ENCODE results near the gene NLK. TPM values are rescaled to one million over a fixed set of nuclear protein-coding genes. Genes with fewer than 3 reads are reported as not detected.

Gene NLK
- total and polyA plus RNA-seq, 2 of the 13 experiments (the other 11 are each of a cell fraction or from before 2014, with no cell fraction given): 13.4 to 14.6 TPM

DNA sequence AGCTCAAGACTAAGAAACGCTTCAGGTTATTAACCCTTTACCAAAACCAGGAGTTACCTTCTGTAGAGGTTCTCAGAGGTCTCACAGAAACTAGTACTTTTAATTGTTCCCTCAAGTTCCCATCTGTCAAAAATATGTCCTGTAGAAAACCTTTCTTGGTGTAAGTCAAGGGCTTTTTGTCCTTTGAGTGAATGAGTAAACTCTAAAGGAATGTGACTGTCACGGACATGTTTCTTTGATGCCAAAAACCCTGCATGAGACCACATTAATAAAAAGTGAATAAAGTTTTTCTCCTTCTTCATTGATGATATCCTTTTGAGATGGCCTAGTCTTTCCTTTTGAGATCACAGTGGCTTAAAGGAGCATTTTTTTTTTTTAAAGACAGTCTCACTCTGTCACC lies 102.9 kb downstream of the NLK start:
- Histone ChIP-seq H2AFZ (ENCODE audit: low read length) (no peak overlapping the region), H3K27me3 (ENCODE audit: control insufficient read depth in 1 of 2, insufficient read depth in 2 of 2, low read length in 2 of 2) (no peaks in the 10 kb centered on the region), H3K27ac (ENCODE audit: extremely low read length, insufficient read depth, low read length) (no peak overlapping the region), H3K9me3 (ENCODE audit: low read length) (no peaks in the 10 kb centered on the region), H3K79me2 (ENCODE audit: insufficient read depth, low read length) (no peaks in the 10 kb centered on the region), H4K20me1 (ENCODE audit: insufficient read depth, low read length) (no peaks in the 10 kb centered on the region), H3K9ac (ENCODE audit: insufficient read depth, low read depth, low read length) (no peak overlapping the region), H3K4me3 (replicated peaks in 1 of 3; ENCODE audit: insufficient read depth in 1 of 3, low read depth in 2 of 3, low read length in 3 of 3) (no peak overlapping the region), H3K36me3 (replicated peaks in 1 of 2; ENCODE audit: control insufficient read depth in 1 of 2, insufficient read depth in 2 of 2, low read length in 2 of 2) (no peaks in the 10 kb centered on the region), H3K4me1 (ENCODE audit: insufficient read depth, low read length) (no peaks in the 10 kb centered on the region), H3K4me2 (ENCODE audit: low read depth, low read length) (no peak overlapping the region)
- ATAC-seq (no peak), DNase-seq (ENCODE audit: low spot score) (no peak), FAIRE-seq (no peak)
- in situ Hi-C loops (cut with HindIII; ENCODE audit: extremely low pct_ligation_motif_present, low pct_unique_long_range_greater_than_20kb) (loop anchor here (25.0 kb wide), 1 partner anchor 108 kb away; the partner anchor contains the start of gene NLK), intact Hi-C loops (cut with micrococcal nuclease; ENCODE audit: unreplicated experiment) (no loop called here)
- WGBS (ENCODE audit: low lambda C conversion rate): 86% methylated on average over 2 of the region's 2 CpGs
- ChIA-PET POLR2A (no interaction called here), CTCF (ENCODE audit: low intra/inter-chr PET ratio, low total read pairs) (no interaction called here)
- BruUV-seq (replicated peaks): no TSS peak
- TF ChIP-seq ZNF558 (CRISPR knock-in tag; IDR thresholded peaks at IDR 0.05; ENCODE audit: borderline replicate concordance): no peak
- TF ChIP-seq, protein P1, sequence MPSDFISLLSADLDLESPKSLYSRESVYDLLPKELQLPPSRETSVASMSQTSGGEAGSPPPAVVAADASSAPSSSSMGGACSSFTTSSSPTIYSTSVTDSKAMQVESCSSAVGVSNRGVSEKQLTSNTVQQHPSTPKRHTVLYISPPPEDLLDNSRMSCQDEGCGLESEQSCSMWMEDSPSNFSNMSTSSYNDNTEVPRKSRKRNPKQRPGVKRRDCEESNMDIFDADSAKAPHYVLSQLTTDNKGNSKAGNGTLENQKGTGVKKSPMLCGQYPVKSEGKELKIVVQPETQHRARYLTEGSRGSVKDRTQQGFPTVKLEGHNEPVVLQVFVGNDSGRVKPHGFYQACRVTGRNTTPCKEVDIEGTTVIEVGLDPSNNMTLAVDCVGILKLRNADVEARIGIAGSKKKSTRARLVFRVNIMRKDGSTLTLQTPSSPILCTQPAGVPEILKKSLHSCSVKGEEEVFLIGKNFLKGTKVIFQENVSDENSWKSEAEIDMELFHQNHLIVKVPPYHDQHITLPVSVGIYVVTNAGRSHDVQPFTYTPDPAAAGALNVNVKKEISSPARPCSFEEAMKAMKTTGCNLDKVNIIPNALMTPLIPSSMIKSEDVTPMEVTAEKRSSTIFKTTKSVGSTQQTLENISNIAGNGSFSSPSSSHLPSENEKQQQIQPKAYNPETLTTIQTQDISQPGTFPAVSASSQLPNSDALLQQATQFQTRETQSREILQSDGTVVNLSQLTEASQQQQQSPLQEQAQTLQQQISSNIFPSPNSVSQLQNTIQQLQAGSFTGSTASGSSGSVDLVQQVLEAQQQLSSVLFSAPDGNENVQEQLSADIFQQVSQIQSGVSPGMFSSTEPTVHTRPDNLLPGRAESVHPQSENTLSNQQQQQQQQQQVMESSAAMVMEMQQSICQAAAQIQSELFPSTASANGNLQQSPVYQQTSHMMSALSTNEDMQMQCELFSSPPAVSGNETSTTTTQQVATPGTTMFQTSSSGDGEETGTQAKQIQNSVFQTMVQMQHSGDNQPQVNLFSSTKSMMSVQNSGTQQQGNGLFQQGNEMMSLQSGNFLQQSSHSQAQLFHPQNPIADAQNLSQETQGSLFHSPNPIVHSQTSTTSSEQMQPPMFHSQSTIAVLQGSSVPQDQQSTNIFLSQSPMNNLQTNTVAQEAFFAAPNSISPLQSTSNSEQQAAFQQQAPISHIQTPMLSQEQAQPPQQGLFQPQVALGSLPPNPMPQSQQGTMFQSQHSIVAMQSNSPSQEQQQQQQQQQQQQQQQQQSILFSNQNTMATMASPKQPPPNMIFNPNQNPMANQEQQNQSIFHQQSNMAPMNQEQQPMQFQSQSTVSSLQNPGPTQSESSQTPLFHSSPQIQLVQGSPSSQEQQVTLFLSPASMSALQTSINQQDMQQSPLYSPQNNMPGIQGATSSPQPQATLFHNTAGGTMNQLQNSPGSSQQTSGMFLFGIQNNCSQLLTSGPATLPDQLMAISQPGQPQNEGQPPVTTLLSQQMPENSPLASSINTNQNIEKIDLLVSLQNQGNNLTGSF (CRISPR knock-in tag; IDR thresholded peaks at IDR 0.05): no peak
- no peak for TF ChIP-seq KMT2B (CRISPR knock-in tag; IDR thresholded peaks at IDR 0.05)
- no peak for TF ChIP-seq WIZ (CRISPR knock-in tag; IDR thresholded peaks at IDR 0.05)
- TF ChIP-seq, protein P2, sequence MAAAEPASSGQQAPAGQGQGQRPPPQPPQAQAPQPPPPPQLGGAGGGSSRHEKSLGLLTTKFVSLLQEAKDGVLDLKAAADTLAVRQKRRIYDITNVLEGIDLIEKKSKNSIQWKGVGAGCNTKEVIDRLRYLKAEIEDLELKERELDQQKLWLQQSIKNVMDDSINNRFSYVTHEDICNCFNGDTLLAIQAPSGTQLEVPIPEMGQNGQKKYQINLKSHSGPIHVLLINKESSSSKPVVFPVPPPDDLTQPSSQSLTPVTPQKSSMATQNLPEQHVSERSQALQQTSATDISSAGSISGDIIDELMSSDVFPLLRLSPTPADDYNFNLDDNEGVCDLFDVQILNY (CRISPR knock-in tag; conservative IDR thresholded peaks at IDR 0.05): no peak
- TF ChIP-seq ZNF850 (CRISPR knock-in tag; conservative IDR thresholded peaks at IDR 0.05): no peak
- TF ChIP-seq SMC3 (IDR thresholded peaks at IDR 0.05; ENCODE audit: low read length): no peak
- TF ChIP-seq ZNF883 (CRISPR knock-in tag; IDR thresholded peaks at IDR 0.05; ENCODE audit: not compliant biosample characterization): no peak
- no peak for TF ChIP-seq SRSF9 (IDR thresholded peaks at IDR 0.05; ENCODE audit: borderline replicate concordance, insufficient read depth, low read depth, low read length, poor library complexity, severe bottlenecking)
- TF ChIP-seq POLR2AphosphoS5 (IDR thresholded peaks at IDR 0.05; ENCODE audit: low read depth, low read length): no peak
- no peak for TF ChIP-seq RXRB (CRISPR knock-in tag; IDR thresholded peaks at IDR 0.05; ENCODE audit: borderline replicate concordance)
- no peak for TF ChIP-seq ZNF3 (CRISPR knock-in tag; IDR thresholded peaks at IDR 0.05)
- no peak for TF ChIP-seq SAFB2 (CRISPR knock-in tag; IDR thresholded peaks at IDR 0.05; ENCODE audit: borderline replicate concordance, low read depth)
- TF ChIP-seq, protein P3, sequence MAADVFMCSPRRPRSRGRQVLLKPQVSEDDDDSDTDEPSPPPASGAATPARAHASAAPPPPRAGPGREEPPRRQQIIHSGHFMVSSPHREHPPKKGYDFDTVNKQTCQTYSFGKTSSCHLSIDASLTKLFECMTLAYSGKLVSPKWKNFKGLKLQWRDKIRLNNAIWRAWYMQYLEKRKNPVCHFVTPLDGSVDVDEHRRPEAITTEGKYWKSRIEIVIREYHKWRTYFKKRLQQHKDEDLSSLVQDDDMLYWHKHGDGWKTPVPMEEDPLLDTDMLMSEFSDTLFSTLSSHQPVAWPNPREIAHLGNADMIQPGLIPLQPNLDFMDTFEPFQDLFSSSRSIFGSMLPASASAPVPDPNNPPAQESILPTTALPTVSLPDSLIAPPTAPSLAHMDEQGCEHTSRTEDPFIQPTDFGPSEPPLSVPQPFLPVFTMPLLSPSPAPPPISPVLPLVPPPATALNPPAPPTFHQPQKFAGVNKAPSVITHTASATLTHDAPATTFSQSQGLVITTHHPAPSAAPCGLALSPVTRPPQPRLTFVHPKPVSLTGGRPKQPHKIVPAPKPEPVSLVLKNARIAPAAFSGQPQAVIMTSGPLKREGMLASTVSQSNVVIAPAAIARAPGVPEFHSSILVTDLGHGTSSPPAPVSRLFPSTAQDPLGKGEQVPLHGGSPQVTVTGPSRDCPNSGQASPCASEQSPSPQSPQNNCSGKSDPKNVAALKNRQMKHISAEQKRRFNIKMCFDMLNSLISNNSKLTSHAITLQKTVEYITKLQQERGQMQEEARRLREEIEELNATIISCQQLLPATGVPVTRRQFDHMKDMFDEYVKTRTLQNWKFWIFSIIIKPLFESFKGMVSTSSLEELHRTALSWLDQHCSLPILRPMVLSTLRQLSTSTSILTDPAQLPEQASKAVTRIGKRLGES (CRISPR knock-in tag; IDR thresholded peaks at IDR 0.05; ENCODE audit: borderline replicate concordance): no peak
- TF ChIP-seq RAD51 (IDR thresholded peaks at IDR 0.05; ENCODE audit: borderline replicate concordance): no peak
